ENCODE data around the gene XPR1.

XPR1 gene

GRCh38 chr1:180631766-180632325 lies at the start of gene XPR1:
TSS of gene XPR1 (plus strand) at chr1:180632022. CDS start at chr1:180632202, 180 bp downstream.
- ATAC-seq (peak; percentile 99), DNase-seq (peak; percentile 98)

GRCh38 chr1:180584869-180585268 lies 47.0 kb upstream of the XPR1 start:
- no peak for DNase-seq
- no peak for ATAC-seq

GRCh38 chr1:180585994-180586359 lies 45.8 kb upstream of the XPR1 start:
- ATAC-seq (no peak), DNase-seq (no peak)

GRCh38 chr1:180586671-180587155 lies 45.1 kb upstream of the XPR1 start:
- no peak for DNase-seq

GRCh38 chr1:180588121-180588520 lies 43.7 kb upstream of the XPR1 start:
- ATAC-seq (no peak), DNase-seq (no peak)

More at GRCh38 chr1:180586671-180587155, 45.1 kb upstream of the XPR1 start:
- ATAC-seq = no peak

GRCh38 chr1:180590889-180591288 lies 40.9 kb upstream of the XPR1 start:
- ATAC-seq = no peak

GRCh38 chr1:180593382-180593781 lies 38.4 kb upstream of the XPR1 start:
- DNase-seq (no peak), ATAC-seq (no peak)

More at GRCh38 chr1:180590889-180591288, 40.9 kb upstream of the XPR1 start:
- no peak for DNase-seq

- DNase-seq = no peak
- ATAC-seq = no peak
Observed at GRCh38 chr1:180594723-180595122, 37.1 kb upstream of the XPR1 start.

- DNase-seq (no peak), ATAC-seq (no peak)
Observed at GRCh38 chr1:180595966-180596365, 35.9 kb upstream of the XPR1 start.

- ATAC-seq = no peak
- no peak for DNase-seq
Observed at GRCh38 chr1:180597520-180597919, 34.3 kb upstream of the XPR1 start.

GRCh38 chr1:180598333-180598974 lies 33.4 kb upstream of the XPR1 start:
- DNase-seq = no peak
- no peak for ATAC-seq

- DNase-seq (no peak), ATAC-seq (no peak)
Observed at GRCh38 chr1:180600343-180600742, 31.5 kb upstream of the XPR1 start.

- ATAC-seq (no peak), DNase-seq (no peak)
Observed at GRCh38 chr1:180601512-180601911, 30.3 kb upstream of the XPR1 start.

- no peak for DNase-seq
- ATAC-seq = no peak
Observed at GRCh38 chr1:180603223-180603849, 28.5 kb upstream of the XPR1 start.

- ATAC-seq (no peak), DNase-seq (no peak)
Observed at GRCh38 chr1:180603850-180604226, 28.0 kb upstream of the XPR1 start.

- no peak for DNase-seq
- no peak for ATAC-seq
Observed at GRCh38 chr1:180606155-180606554, 25.7 kb upstream of the XPR1 start.

- DNase-seq (no peak), ATAC-seq (no peak)
Observed at GRCh38 chr1:180609643-180610555, 21.9 kb upstream of the XPR1 start.

GRCh38 chr1:180610556-180611015 lies 21.2 kb upstream of the XPR1 start:
- no peak for ATAC-seq
- no peak for DNase-seq

GRCh38 chr1:180611016-180611930 lies 20.5 kb upstream of the XPR1 start:
- DNase-seq = no peak
- no peak for ATAC-seq

GRCh38 chr1:180612632-180613031 lies 19.2 kb upstream of the XPR1 start:
- DNase-seq (no peak), ATAC-seq (no peak)

GRCh38 chr1:180614730-180615129 lies 17.1 kb upstream of the XPR1 start:
- DNase-seq (no peak), ATAC-seq (no peak)

Measured in stimulated activated naive CD8-positive, alpha-beta T cell treated with anti-CD3 and anti-CD28 coated beads, Interleukin-15, Interleukin-2, amounts not matched to agents 100 U/mL and 50 U/mL, for 24 hours (primary cell).